Trophoblast cell (in vitro differentiated cells and primary cell): ENCODE measurements around the gene PTPN20.
"Not testable (repeated sequence)": the region's sequence is repeated elsewhere in the genome, so short reads cannot be mapped to it uniquely, and the experiment has no call there.

ENCODE experiments used
- DNase-seq, 2 donors: peaks; one replicate each; pipeline ENCODE4 v3.0.0-alpha.2; 2016
- H2AFZ ChIP-seq: 2 replicates; pipeline ENCODE4 v1.6.1; 2013; ENCODE audit warnings: low read length, moderate library complexity, mild to moderate bottlenecking; ENCODE audit not compliant: insufficient read depth, poor library complexity
- H2AK5ac ChIP-seq: 2 replicates; pipeline ENCODE4 v1.6.1; 2013; ENCODE audit warnings: mild to moderate bottlenecking, low read length
- H2BK120ac ChIP-seq: 2 replicates; pipeline ENCODE4 v1.6.1; 2013; ENCODE audit warnings: low read length, mild to moderate bottlenecking, moderate library complexity; ENCODE audit not compliant: insufficient read depth, poor library complexity
- H2BK12ac ChIP-seq: 2 replicates; pipeline ENCODE4 v1.6.1; 2013; ENCODE audit warnings: mild to moderate bottlenecking, low read length, moderate library complexity
- H2BK5ac ChIP-seq: 2 replicates; pipeline ENCODE4 v1.6.1; 2013; ENCODE audit warnings: low read length, low read depth, moderate library complexity, mild to moderate bottlenecking; ENCODE audit not compliant: poor library complexity
- H3K14ac ChIP-seq: 2 replicates; pipeline ENCODE4 v1.6.1; 2013; ENCODE audit warnings: mild to moderate bottlenecking, low read length
- H3K18ac ChIP-seq: 2 replicates; pipeline ENCODE4 v1.6.1; 2013; ENCODE audit warnings: mild to moderate bottlenecking, low read length
- H3K23ac ChIP-seq: 2 replicates; pipeline ENCODE4 v1.6.1; 2013; ENCODE audit warnings: low read length
- H3K27ac ChIP-seq: 2 replicates; pipeline ENCODE4 v1.5.1; 2013; ENCODE audit warnings: low read depth, mild to moderate bottlenecking, inconsistent platforms, low read length, moderate library complexity
- H3K27me3 ChIP-seq: 2 replicates; pipeline ENCODE4 v1.6.1; 2013; ENCODE audit warnings: inconsistent platforms, mild to moderate bottlenecking, low read length, moderate library complexity; ENCODE audit not compliant: insufficient read depth
- H3K36me3 ChIP-seq, 2 experiments: 1 replicate in 1 of 2; 2 replicates in 1 of 2; pipeline ENCODE4 v1.6.1; 2013; ENCODE audit warnings: low read length in 2 of 2, mild to moderate bottlenecking in 2 of 2, moderate library complexity in 1 of 2; ENCODE audit not compliant: insufficient read depth in 2 of 2, control insufficient read depth in 1 of 2
- H3K4ac ChIP-seq: 2 replicates; pipeline ENCODE4 v1.6.1; 2013; ENCODE audit warnings: low read depth, mild to moderate bottlenecking, low read length, moderate library complexity
- H3K4me1 ChIP-seq, 2 experiments: 1 replicate in 1 of 2; 2 replicates in 1 of 2; pipeline ENCODE4 v1.6.1; 2013; ENCODE audit warnings: low read length in 2 of 2, mild to moderate bottlenecking in 2 of 2, moderate library complexity in 1 of 2; ENCODE audit not compliant: insufficient read depth in 2 of 2, control insufficient read depth in 1 of 2
- H3K4me2 ChIP-seq: 2 replicates; pipeline ENCODE4 v1.6.1; 2013; ENCODE audit warnings: inconsistent platforms, mild to moderate bottlenecking, low read length, moderate library complexity
- H3K4me3 ChIP-seq: 2 replicates; pipeline ENCODE4 v1.5.1; 2013; ENCODE audit warnings: mild to moderate bottlenecking, low read depth, low read length, inconsistent platforms
- H3K79me1 ChIP-seq: one replicate; pipeline ENCODE4 v1.6.1; 2013; ENCODE audit warnings: low read length
- H3K79me2 ChIP-seq: 2 replicates; pipeline ENCODE4 v1.6.1; 2013; ENCODE audit warnings: low read length, mild to moderate bottlenecking; ENCODE audit not compliant: control insufficient read depth, insufficient read depth, poor library complexity
- H3K9ac ChIP-seq: 2 replicates; pipeline ENCODE4 v1.6.1; 2013; ENCODE audit warnings: mild to moderate bottlenecking, low read length
- H3K9me3 ChIP-seq: 2 replicates; pipeline ENCODE4 v1.6.1; 2013; ENCODE audit warnings: low read depth, mild to moderate bottlenecking, control low read depth, inconsistent platforms, low read length; ENCODE audit not compliant: insufficient read depth
- H4K12ac ChIP-seq: 2 replicates; pipeline ENCODE4 v1.6.1; 2013; ENCODE audit warnings: low read depth, mild to moderate bottlenecking, low read length, moderate library complexity
- H4K8ac ChIP-seq: 2 replicates; pipeline ENCODE4 v1.6.1; 2013; ENCODE audit warnings: low read depth, mild to moderate bottlenecking, low read length, moderate library complexity
- H4K91ac ChIP-seq: one replicate; pipeline ENCODE4 v1.6.1; 2013; ENCODE audit warnings: low read depth, mild to moderate bottlenecking, low read length, moderate library complexity
- WGBS: extraction: QIAGEN DNeasy Blood & Tissue Kit; methylation state at CpG from one replicate; pipeline ENCODE4 v1.1.7; 2013; ENCODE audit warnings: missing lambda C conversion rate; ENCODE audit not compliant: insufficient read length, insufficient coverage; ENCODE audit errors: extremely low coverage; 5-methylcytosine and 5-hydroxymethylcytosine counted together

PTPN20 gene

DNA sequence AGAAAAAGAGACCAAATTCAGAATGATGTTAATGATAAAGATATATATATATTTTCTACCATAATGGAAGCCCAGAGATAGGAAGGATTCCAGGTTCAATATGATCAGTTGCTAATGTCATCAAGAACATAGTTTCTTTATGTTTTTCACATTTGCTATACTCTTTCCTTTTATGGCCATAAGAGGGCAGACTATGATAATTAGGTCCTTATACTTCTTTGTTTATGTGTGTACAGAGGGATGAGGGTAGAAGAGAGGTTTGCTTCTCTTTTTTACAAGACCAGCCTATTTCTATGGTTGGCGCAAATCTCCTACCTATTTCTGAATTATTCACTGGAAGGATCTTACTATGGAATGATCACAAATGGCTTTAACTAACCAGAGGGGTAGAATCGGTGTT is 52.1 kb downstream of the PTPN20 start:
- H3K4ac ChIP-seq, H3K4me1 ChIP-seq, H2AFZ ChIP-seq, H3K4me3 ChIP-seq, H4K91ac ChIP-seq, H3K14ac ChIP-seq, H2BK12ac ChIP-seq, DNase-seq, H3K27ac ChIP-seq, H3K79me2 ChIP-seq, H3K9ac ChIP-seq, H2AK5ac ChIP-seq, H4K12ac ChIP-seq, H3K36me3 ChIP-seq, H3K23ac ChIP-seq, H3K79me1 ChIP-seq, H3K18ac ChIP-seq, H3K4me2 ChIP-seq, H2BK120ac ChIP-seq, H4K8ac ChIP-seq, H3K9me3 ChIP-seq, H3K27me3 ChIP-seq, H2BK5ac ChIP-seq: not testable (repeated sequence)
- WGBS: no CpG with 5 or more reads among the region's 2 CpGs

DNA sequence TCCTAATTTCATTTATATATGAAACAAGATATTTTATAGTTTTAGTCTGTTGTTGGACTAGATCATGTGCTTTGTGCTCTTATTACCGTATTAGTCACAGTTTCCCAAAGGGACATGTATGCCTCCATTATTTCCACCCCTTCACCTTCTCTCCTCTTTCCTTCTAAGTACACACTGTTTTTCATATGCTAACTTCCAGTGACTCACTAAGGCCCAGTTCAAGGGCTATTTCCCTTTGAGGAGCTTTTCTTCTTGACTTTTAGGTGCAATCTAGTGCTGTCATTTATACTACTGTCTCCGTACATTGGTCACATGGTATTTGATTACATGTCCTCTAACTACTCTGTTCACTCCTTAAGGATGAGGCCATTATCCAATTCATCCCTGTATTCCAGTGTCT is 55.8 kb downstream of the PTPN20 start:
- not testable (repeated sequence) for DNase-seq, H3K79me1 ChIP-seq, H2AFZ ChIP-seq, H3K14ac ChIP-seq, H3K9me3 ChIP-seq, H3K23ac ChIP-seq, H3K27me3 ChIP-seq, H2BK5ac ChIP-seq, H3K9ac ChIP-seq, H4K12ac ChIP-seq, H3K79me2 ChIP-seq, H4K91ac ChIP-seq, H4K8ac ChIP-seq, H3K4me1 ChIP-seq, H3K4ac ChIP-seq, H3K36me3 ChIP-seq, H2AK5ac ChIP-seq, H3K18ac ChIP-seq, H2BK12ac ChIP-seq, H3K27ac ChIP-seq, H3K4me2 ChIP-seq, H3K4me3 ChIP-seq, H2BK120ac ChIP-seq
- WGBS: no CpG with 5 or more reads among the region's 2 CpGs

DNA sequence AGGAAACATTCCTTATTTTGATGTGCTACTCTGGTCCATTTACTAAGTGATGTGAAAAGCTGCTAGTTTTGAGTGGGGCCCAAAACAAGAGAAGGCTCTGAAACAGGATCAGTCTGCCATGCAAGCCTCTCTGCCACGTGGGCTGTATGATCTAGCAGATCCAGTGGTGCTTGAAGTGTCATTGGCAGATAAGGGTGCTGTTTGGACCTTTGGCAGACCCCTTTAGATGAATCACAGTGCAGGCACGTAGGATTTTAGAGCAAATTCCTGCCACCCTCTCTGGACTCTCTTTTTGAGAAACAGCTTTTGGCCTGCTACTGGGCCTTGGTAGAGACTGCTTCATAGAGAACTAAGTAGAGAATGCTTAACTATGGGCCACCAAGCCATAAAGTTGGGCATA is 69.0 kb downstream of the PTPN20 start:
- not testable (repeated sequence) for H3K27me3 ChIP-seq, H2AK5ac ChIP-seq, H3K27ac ChIP-seq, H4K8ac ChIP-seq, H3K23ac ChIP-seq, H3K4me2 ChIP-seq, H2AFZ ChIP-seq, H4K91ac ChIP-seq, H3K14ac ChIP-seq, H3K79me2 ChIP-seq, H3K18ac ChIP-seq, H3K4ac ChIP-seq, H3K9ac ChIP-seq, H3K4me3 ChIP-seq, H3K36me3 ChIP-seq, H4K12ac ChIP-seq, DNase-seq, H2BK5ac ChIP-seq, H3K4me1 ChIP-seq, H2BK120ac ChIP-seq, H2BK12ac ChIP-seq, H3K79me1 ChIP-seq, H3K9me3 ChIP-seq
- no CpG with 5 or more reads among the region's 2 CpGs for WGBS

DNA sequence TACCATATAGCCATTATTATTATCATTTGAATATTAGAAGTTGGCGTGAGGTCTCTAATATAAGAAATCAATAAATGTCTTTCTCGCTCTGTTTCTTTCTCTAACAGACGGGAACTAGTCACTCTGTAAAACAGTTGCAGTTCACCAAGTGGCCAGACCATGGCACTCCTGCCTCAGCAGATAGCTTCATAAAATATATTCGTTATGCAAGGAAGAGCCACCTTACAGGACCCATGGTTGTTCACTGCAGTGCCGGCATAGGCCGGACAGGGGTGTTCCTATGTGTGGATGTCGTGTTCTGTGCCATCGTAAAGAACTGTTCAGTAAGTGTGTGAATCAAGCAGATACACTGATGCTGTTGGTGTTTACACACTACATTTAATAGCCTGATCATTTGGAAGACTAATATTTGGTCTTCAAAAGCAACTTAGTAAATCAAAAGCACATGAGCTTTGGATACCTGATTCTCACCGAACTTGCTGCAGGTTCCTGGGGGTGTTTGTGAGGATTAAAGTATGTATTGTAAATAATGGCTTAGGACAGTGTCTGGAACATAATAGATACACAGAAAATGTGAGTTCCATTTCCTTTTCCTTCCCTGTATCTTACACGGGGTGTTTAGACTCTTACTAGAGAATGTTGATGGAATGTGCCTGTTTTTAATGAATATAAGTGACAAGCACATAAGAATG is 76.2 kb downstream of the PTPN20 start:
- not testable (repeated sequence) for H4K8ac ChIP-seq, H3K9ac ChIP-seq, H2BK5ac ChIP-seq, H3K4me1 ChIP-seq, H3K18ac ChIP-seq, H2AFZ ChIP-seq, H3K14ac ChIP-seq, H2BK12ac ChIP-seq, H4K91ac ChIP-seq, H3K23ac ChIP-seq, H3K4ac ChIP-seq, H3K9me3 ChIP-seq, H3K79me2 ChIP-seq, DNase-seq, H2AK5ac ChIP-seq, H4K12ac ChIP-seq, H3K4me3 ChIP-seq, H3K79me1 ChIP-seq, H3K36me3 ChIP-seq, H2BK120ac ChIP-seq, H3K27me3 ChIP-seq, H3K4me2 ChIP-seq, H3K27ac ChIP-seq
- no CpG with 5 or more reads among the region's 10 CpGs for WGBS
